HepG2 (cell line): ENCODE results near the gene ZKSCAN1. TPM values are rescaled to one million over a fixed set of nuclear protein-coding genes. Genes with fewer than 3 reads are reported as not detected.
A peak's percentile ranks its signal among the peaks of the same experiment; 100 is the strongest.

Source experiments
- ARNT2 ChIP-seq: sonication (generic); formaldehyde crosslinking; IDR thresholded peaks from 2 replicates; pipeline ENCODE4 v1.8.0; 2022; ENCODE audit warnings: mild to moderate bottlenecking, low read depth, missing genetic modification reagents, moderate library complexity
- CSRNP1 ChIP-seq: sonication (generic); formaldehyde crosslinking; IDR thresholded peaks from 2 replicates; pipeline ENCODE4 v1.8.1; 2023; ENCODE audit warnings: mild to moderate bottlenecking, missing genetic modification reagents
- DR1 ChIP-seq: sonication (generic); formaldehyde crosslinking; IDR thresholded peaks from 2 replicates; pipeline ENCODE4 v1.8.0; 2021; ENCODE audit warnings: mild to moderate bottlenecking, missing genetic modification reagents, inconsistent platforms
- ETV6 ChIP-seq: sonication (generic); formaldehyde crosslinking; conservative IDR thresholded peaks from 2 replicates; pipeline ENCODE4 v1.4.0; 2020; ENCODE audit warnings: missing genetic modification reagents
- FOXK1 ChIP-seq: sonication (generic); formaldehyde crosslinking; IDR thresholded peaks from 2 replicates; pipeline ENCODE4 v1.4.0; 2020; ENCODE audit warnings: low read depth, missing genetic modification reagents, borderline replicate concordance
- GABPB1 ChIP-seq: IDR thresholded peaks from 2 replicates; pipeline ENCODE4 v1.6.1; 2016; ENCODE audit warnings: mild to moderate bottlenecking, missing genetic modification reagents, moderate library complexity, missing compliant biosample characterization
- MIER3 ChIP-seq: IDR thresholded peaks from 2 replicates; pipeline ENCODE4 v1.6.1; 2016; ENCODE audit warnings: missing compliant biosample characterization, borderline replicate concordance
- MYC ChIP-seq: sonication (generic); formaldehyde crosslinking; IDR thresholded peaks from 2 replicates; pipeline ENCODE4 v1.9.0; 2021; ENCODE audit warnings: missing genetic modification reagents, borderline replicate concordance
- MYPOP ChIP-seq: sonication (generic); formaldehyde crosslinking; IDR thresholded peaks from 2 replicates; pipeline ENCODE4 v1.8.1; 2023; ENCODE audit warnings: mild to moderate bottlenecking, moderate library complexity, missing genetic modification reagents
- SMAD9 ChIP-seq: sonication (generic); formaldehyde crosslinking; IDR thresholded peaks from 2 replicates; pipeline ENCODE4 v1.5.1; 2020; ENCODE audit warnings: mild to moderate bottlenecking, missing genetic modification reagents
- STAT6 ChIP-seq: sonication (generic); formaldehyde crosslinking; IDR thresholded peaks from 2 replicates; pipeline ENCODE4 v1.4.0; 2020; ENCODE audit warnings: missing genetic modification reagents, mild to moderate bottlenecking, borderline replicate concordance
- THAP11 ChIP-seq: IDR thresholded peaks from 2 replicates; pipeline ENCODE4 v1.6.1; 2016; ENCODE audit warnings: missing biosample characterization, missing genetic modification reagents
- ZBTB42 ChIP-seq: sonication (generic); formaldehyde crosslinking; IDR thresholded peaks from 2 replicates; pipeline ENCODE4 v1.5.0; 2020; ENCODE audit warnings: mild to moderate bottlenecking, missing genetic modification reagents
- ZNF263 ChIP-seq: sonication (generic); formaldehyde crosslinking; IDR thresholded peaks from 2 replicates; pipeline ENCODE4 v1.4.0; 2020; ENCODE audit warnings: missing genetic modification reagents
- ZNF501 ChIP-seq: sonication (generic); formaldehyde crosslinking; IDR thresholded peaks from 2 replicates; pipeline ENCODE4 v1.5.1; 2020; ENCODE audit warnings: mild to moderate bottlenecking, moderate library complexity, missing genetic modification reagents
- ZNF562 ChIP-seq: sonication (generic); formaldehyde crosslinking; IDR thresholded peaks from 2 replicates; pipeline ENCODE4 v1.8.0; 2022; ENCODE audit warnings: missing genetic modification reagents, borderline replicate concordance
- ZNF720 ChIP-seq: sonication (generic); formaldehyde crosslinking; IDR thresholded peaks from 2 replicates; pipeline ENCODE4 v1.4.0; 2020; ENCODE audit warnings: missing genetic modification reagents
- ZNF879 ChIP-seq: sonication (generic); formaldehyde crosslinking; IDR thresholded peaks from 2 replicates; pipeline ENCODE4 v1.8.1; 2023; ENCODE audit warnings: missing genetic modification reagents
- polyA plus RNA-seq, 8 experiments: library from polyadenylated mRNA; depleted of rRNA in 3 of 8; stranded (reverse) in 7 of 8; unstranded in 1 of 8; fragments of >200 nt; fragmentation: Illumina TruSeq in 4 of 8; extraction: Trizol in 4 of 8; gene quantifications; 2 replicates each; pipeline versions ENCODE4 v1.2.1 to v1.2.3, GENCODE V29; 2011 to 2016; ENCODE audit warnings: low read depth in 4 of 8, missing spikeins in 1 of 8, mixed read lengths in 1 of 8; ENCODE audit not compliant: insufficient read depth in 1 of 8
- total RNA-seq, 5 experiments: library from RNA; depleted of rRNA; stranded (reverse); fragments of >200 nt; fragmentation: Illumina TruSeq; extraction: Trizol; gene quantifications; 2 replicates each; pipeline ENCODE4 v1.2.3, GENCODE V29; 2016; ENCODE audit warnings: low read depth in 1 of 5
- TF ChIP-seq, protein P1 (sequence below): IDR thresholded peaks from 2 replicates; pipeline ENCODE4 v1.6.1; 2012; ENCODE audit warnings: low read length, improper control_type of control experiment
- TF ChIP-seq, protein P2 (sequence below): sonication (generic); formaldehyde crosslinking; IDR thresholded peaks from 2 replicates; pipeline ENCODE4 v1.4.0; 2020; ENCODE audit warnings: mild to moderate bottlenecking, missing genetic modification reagents

The ZKSCAN1 gene
- total and polyA plus RNA-seq, 2 of the 13 experiments (the other 11 are each of a cell fraction or from before 2014, with no cell fraction given) = 46.4 to 60.6 TPM

GRCh38 chr7:100079024-100079560 lies 63.7 kb downstream of the ZKSCAN1 start (continued):
- peak; percentile 25; the same call in 1 of the 2 replicates for TF ChIP-seq FOXK1 (CRISPR knock-in tag)
- no peak for TF ChIP-seq ZNF501 (CRISPR knock-in tag)
- TF ChIP-seq, protein P1, sequence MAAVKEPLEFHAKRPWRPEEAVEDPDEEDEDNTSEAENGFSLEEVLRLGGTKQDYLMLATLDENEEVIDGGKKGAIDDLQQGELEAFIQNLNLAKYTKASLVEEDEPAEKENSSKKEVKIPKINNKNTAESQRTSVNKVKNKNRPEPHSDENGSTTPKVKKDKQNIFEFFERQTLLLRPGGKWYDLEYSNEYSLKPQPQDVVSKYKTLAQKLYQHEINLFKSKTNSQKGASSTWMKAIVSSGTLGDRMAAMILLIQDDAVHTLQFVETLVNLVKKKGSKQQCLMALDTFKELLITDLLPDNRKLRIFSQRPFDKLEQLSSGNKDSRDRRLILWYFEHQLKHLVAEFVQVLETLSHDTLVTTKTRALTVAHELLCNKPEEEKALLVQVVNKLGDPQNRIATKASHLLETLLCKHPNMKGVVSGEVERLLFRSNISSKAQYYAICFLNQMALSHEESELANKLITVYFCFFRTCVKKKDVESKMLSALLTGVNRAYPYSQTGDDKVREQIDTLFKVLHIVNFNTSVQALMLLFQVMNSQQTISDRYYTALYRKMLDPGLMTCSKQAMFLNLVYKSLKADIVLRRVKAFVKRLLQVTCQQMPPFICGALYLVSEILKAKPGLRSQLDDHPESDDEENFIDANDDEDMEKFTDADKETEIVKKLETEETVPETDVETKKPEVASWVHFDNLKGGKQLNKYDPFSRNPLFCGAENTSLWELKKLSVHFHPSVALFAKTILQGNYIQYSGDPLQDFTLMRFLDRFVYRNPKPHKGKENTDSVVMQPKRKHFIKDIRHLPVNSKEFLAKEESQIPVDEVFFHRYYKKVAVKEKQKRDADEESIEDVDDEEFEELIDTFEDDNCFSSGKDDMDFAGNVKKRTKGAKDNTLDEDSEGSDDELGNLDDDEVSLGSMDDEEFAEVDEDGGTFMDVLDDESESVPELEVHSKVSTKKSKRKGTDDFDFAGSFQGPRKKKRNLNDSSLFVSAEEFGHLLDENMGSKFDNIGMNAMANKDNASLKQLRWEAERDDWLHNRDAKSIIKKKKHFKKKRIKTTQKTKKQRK = no peak
- TF ChIP-seq ZBTB42 = no peak
- TF ChIP-seq ZNF720 (CRISPR knock-in tag) = no peak
- no peak for TF ChIP-seq MYPOP
- TF ChIP-seq GABPB1 (CRISPR knock-in tag) = no peak
- TF ChIP-seq, protein P2, sequence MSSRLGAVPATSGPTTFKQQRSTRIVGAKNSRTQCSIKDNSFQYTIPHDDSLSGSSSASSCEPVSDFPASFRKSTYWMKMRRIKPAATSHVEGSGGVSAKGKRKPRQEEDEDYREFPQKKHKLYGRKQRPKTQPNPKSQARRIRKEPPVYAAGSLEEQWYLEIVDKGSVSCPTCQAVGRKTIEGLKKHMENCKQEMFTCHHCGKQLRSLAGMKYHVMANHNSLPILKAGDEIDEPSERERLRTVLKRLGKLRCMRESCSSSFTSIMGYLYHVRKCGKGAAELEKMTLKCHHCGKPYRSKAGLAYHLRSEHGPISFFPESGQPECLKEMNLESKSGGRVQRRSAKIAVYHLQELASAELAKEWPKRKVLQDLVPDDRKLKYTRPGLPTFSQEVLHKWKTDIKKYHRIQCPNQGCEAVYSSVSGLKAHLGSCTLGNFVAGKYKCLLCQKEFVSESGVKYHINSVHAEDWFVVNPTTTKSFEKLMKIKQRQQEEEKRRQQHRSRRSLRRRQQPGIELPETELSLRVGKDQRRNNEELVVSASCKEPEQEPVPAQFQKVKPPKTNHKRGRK (CRISPR knock-in tag) = no peak
- TF ChIP-seq MYC = no peak
- no peak for TF ChIP-seq MIER3 (CRISPR knock-in tag)
- TF ChIP-seq ZNF263 (CRISPR knock-in tag) = no peak
- TF ChIP-seq ZNF562 (CRISPR knock-in tag) = no peak
- TF ChIP-seq SMAD9 (CRISPR knock-in tag) = no peak
- TF ChIP-seq STAT6 (CRISPR knock-in tag) = no peak
- TF ChIP-seq ARNT2 (CRISPR knock-in tag) = peak; percentile 63; the same call in 1 of the 2 replicates
- TF ChIP-seq ETV6 = 0 out of 2 replicates have a peak, but pooled peaks have one; percentile 56
- TF ChIP-seq ZNF879 (CRISPR knock-in tag) = no peak
- no peak; the same call in 1 of the 2 replicates for TF ChIP-seq DR1 (CRISPR knock-in tag)
- peak; percentile 36 for TF ChIP-seq THAP11 (CRISPR knock-in tag)
- no peak for TF ChIP-seq CSRNP1 (CRISPR knock-in tag)
